Natural killer cell (primary cell): ENCODE data around the gene DIPK1B. TPM values are rescaled to one million over a fixed set of nuclear protein-coding genes. Genes with fewer than 3 reads are reported as not detected.

Source experiments
- ATAC-seq, 3 donors: fragments of 150-1000 bp in 2 of 3; fragments of 200-7000 bp in 1 of 3; cut with Tn5 transposase; 1 replicate in 1 of 3; 2 replicates in 2 of 3; pipeline ENCODE4 v1.10.0; 2021; ENCODE audit warnings: mild to moderate bottlenecking in 2 of 3, moderate library complexity in 2 of 3
- DNase-seq, 2 donors: peaks; one replicate each; pipeline versions ENCODE4 v3.0.0 to v3.0.0-alpha.2; 2013 to 2021; ENCODE audit warnings: mixed read lengths in 1 of 2
- H3K27ac ChIP-seq: one replicate; pipeline ENCODE4 v1.5.1; 2013; ENCODE audit warnings: mild to moderate bottlenecking, low read length
- H3K27me3 ChIP-seq: one replicate; pipeline ENCODE4 v1.6.1; 2013; ENCODE audit warnings: low read length; ENCODE audit not compliant: control insufficient read depth, insufficient read depth
- H3K36me3 ChIP-seq: one replicate; pipeline ENCODE4 v1.6.1; 2013; ENCODE audit warnings: low read length; ENCODE audit not compliant: control insufficient read depth, insufficient read depth
- H3K4me1 ChIP-seq: one replicate; pipeline ENCODE4 v1.6.1; 2013; ENCODE audit warnings: low read length; ENCODE audit not compliant: control insufficient read depth, insufficient read depth
- H3K4me3 ChIP-seq: one replicate; pipeline ENCODE4 v1.5.1; 2013; ENCODE audit warnings: low read length
- H3K9me3 ChIP-seq: one replicate; pipeline ENCODE4 v1.6.1; 2013; ENCODE audit warnings: low read length; ENCODE audit not compliant: control insufficient read depth, insufficient read depth
- H3K27ac Mint-ChIP-seq, 2 donors: one replicate each; pipeline ENCODE4 v1.8.0; 2022; ENCODE audit warnings: mild to moderate bottlenecking in 2 of 2, mixed read lengths in 2 of 2, moderate library complexity in 1 of 2
- H3K27me3 Mint-ChIP-seq, 2 donors: one replicate each; pipeline ENCODE4 v1.8.0; 2022; ENCODE audit warnings: low read depth in 2 of 2, mixed read lengths in 2 of 2
- H3K36me3 Mint-ChIP-seq: one replicate; pipeline ENCODE4 v1.8.0; 2022; ENCODE audit warnings: mixed read lengths
- H3K4me1 Mint-ChIP-seq, 2 donors: one replicate each; pipeline ENCODE4 v1.8.0; 2022; ENCODE audit warnings: mixed read lengths in 2 of 2
- H3K4me3 Mint-ChIP-seq: one replicate; pipeline ENCODE4 v1.8.0; 2022; ENCODE audit warnings: mild to moderate bottlenecking, moderate library complexity, mixed read lengths
- H3K9me3 Mint-ChIP-seq, 2 donors: one replicate each; pipeline ENCODE4 v1.8.0; 2022; ENCODE audit warnings: mixed read lengths in 2 of 2
- WGBS: methylation state at CpG from one replicate; pipeline ENCODE4 v1.1.7; 2013; ENCODE audit warnings: missing lambda C conversion rate; ENCODE audit not compliant: insufficient coverage; 5-methylcytosine and 5-hydroxymethylcytosine counted together
- intact Hi-C: fragments of 100-400 bp; cut with micrococcal nuclease; formaldehyde crosslinking; loops from one replicate; pipeline ENCODE4 v1.14.2; 2022
- total RNA-seq, 4 donors: library from RNA; stranded (reverse); fragments of 120-200 nt in 1 of 4; gene quantifications; one replicate each; pipeline versions ENCODE4 v1.2.3 to v1.2.4, GENCODE V29; 2013 to 2022
- TF ChIP-seq, protein P1 (sequence below): fragments of 200-600 bp; IDR thresholded peaks from one replicate; pipeline ENCODE4 v1.8.0; 2022; ENCODE audit warnings: antibody characterized with exemption

The DIPK1B gene
- total RNA-seq, 3 donors from 2014 or later (not counting 1 experiment from before 2014, with no cell fraction given) = 0.31 to 0.39 TPM; not detected in 1

DNA sequence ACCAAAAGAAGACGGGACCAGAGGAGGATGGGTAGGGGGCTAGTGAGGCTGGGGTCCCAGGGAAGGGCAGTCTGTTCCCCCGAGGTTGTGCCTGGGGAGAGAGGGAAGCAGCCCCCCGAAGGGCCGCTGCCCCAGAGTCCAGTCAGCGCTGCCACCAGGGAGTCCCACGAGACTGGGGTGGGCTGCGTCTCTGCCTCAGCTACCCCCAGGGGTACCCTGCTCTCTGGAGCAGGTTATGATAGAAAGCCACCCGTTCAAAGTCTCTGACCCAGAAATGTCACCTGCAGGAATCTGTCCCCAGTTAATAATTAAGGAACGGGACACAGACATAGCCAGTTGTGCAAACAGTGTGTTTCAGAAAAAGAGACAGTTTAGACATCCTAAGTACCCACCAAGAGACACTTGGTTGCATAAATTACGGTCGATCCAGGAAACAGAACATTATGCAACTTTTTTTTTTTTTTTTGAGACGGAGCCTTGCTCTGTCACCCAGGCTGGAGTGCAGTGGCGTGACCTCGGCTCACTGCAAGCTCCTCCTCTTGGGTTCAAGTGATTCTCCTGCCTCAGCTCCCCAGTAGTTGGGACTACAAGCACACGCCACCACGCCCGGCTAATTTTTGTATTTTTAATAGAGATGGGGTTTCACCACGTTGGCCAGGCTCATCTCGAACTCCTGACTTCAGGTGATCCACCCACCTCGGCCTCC, 14.4 kb upstream of the DIPK1B start:
- Mint-ChIP-seq H3K4me3 (no peak overlapping the region), H3K36me3 (no peaks in the 10 kb centered on the region), H3K4me1 (peaks cover 8 to 12% of the 10 kb centered on the region in 2 donors), H3K27me3 (peaks cover 12 to 15% of the 10 kb centered on the region in 2 donors), H3K27ac (peak overlapping the region in 1 of 2 donors; percentile 53), H3K9me3 (no peaks in the 10 kb centered on the region)
- intact Hi-C loops = no loop called here
- Histone ChIP-seq H3K4me3 (no peak overlapping the region), H3K4me1 (peaks cover 29% of the 10 kb centered on the region), H3K9me3 (no peaks in the 10 kb centered on the region), H3K36me3 (no peaks in the 10 kb centered on the region), H3K27ac (no peak overlapping the region), H3K27me3 (peaks cover 7% of the 10 kb centered on the region)
- DNase-seq = no peak
- TF ChIP-seq, protein P1, sequence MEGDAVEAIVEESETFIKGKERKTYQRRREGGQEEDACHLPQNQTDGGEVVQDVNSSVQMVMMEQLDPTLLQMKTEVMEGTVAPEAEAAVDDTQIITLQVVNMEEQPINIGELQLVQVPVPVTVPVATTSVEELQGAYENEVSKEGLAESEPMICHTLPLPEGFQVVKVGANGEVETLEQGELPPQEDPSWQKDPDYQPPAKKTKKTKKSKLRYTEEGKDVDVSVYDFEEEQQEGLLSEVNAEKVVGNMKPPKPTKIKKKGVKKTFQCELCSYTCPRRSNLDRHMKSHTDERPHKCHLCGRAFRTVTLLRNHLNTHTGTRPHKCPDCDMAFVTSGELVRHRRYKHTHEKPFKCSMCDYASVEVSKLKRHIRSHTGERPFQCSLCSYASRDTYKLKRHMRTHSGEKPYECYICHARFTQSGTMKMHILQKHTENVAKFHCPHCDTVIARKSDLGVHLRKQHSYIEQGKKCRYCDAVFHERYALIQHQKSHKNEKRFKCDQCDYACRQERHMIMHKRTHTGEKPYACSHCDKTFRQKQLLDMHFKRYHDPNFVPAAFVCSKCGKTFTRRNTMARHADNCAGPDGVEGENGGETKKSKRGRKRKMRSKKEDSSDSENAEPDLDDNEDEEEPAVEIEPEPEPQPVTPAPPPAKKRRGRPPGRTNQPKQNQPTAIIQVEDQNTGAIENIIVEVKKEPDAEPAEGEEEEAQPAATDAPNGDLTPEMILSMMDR = no peak
- WGBS = 59% methylated on average over 20 of the region's 20 CpGs
- no peak for ATAC-seq

DNA sequence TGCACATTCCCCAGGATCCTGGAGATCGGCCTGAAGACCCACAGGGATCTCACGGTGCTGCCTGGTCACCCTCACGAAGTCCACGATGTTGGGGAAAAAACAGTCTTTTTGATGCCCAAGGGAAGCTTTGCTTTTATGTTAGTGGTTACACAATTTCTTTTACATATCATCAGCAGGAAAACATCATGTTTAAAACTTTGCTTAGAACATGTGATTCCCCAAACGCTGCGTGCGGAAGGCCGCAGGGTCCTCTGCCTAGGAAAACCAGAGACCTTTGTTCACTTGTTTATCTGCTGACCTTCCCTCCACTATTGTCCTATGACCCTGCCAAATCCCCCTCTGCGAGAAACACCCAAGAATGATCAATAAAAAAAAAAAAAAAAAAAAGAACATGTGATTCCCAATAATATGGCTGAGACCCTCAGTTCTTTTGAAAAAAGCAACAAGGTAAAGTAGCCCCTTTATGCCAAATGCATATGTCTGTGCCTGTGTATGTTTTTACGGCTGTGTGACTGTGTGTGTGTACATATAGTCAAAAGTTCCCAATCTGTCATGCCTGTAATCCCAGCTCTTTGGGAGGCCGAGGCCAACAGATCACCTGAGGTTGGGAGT, 13.6 kb upstream of the DIPK1B start:
- Histone ChIP-seq H3K27ac (no peak overlapping the region), H3K27me3 (peaks cover 7% of the 10 kb centered on the region), H3K4me3 (no peak overlapping the region), H3K36me3 (no peaks in the 10 kb centered on the region), H3K9me3 (no peaks in the 10 kb centered on the region), H3K4me1 (peaks cover 35% of the 10 kb centered on the region)
- ATAC-seq (no peak), DNase-seq (no peak)
- H3K4me1 Mint-ChIP-seq = peaks cover 8 to 12% of the 10 kb centered on the region in 2 donors
- TF ChIP-seq, protein P1 = no peak
- intact Hi-C loops = no loop called here
- no peak overlapping the region for H3K27ac Mint-ChIP-seq
- no peak overlapping the region for H3K4me3 Mint-ChIP-seq
- H3K9me3 Mint-ChIP-seq = no peaks in the 10 kb centered on the region
- H3K36me3 Mint-ChIP-seq = no peaks in the 10 kb centered on the region
- H3K27me3 Mint-ChIP-seq = peaks cover 12 to 15% of the 10 kb centered on the region in 2 donors
- WGBS = 95% methylated on average over 10 of the region's 11 CpGs

DNA sequence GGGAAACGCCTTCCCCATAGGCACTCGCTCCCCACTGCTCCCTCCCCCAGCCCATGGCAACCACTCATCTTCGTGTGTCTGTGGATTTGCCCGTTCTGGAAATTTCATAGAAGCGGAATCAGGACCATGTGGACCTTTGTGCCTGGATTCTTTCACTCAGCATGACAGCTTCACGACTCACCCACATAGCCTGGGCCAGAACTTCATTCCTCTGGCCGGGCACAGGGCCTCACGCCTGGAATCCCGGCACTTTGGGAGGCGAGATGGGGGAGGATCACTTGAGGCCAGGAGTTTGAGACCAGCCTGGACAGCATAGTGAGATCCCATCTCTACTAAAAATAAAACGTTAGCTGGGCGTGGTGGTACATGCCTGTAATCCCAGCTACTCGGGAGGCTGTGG, 12.1 kb upstream of the DIPK1B start:
- Mint-ChIP-seq H3K27me3 (peaks cover 15% of the 10 kb centered on the region in 2 donors), H3K4me3 (no peak overlapping the region), H3K4me1 (peaks cover 8 to 12% of the 10 kb centered on the region in 2 donors), H3K9me3 (no peaks in the 10 kb centered on the region), H3K36me3 (no peaks in the 10 kb centered on the region), H3K27ac (peak overlapping the region in 1 of 2 donors; percentile 89)
- H3K36me3 ChIP-seq = no peaks in the 10 kb centered on the region
- H3K9me3 ChIP-seq = no peaks in the 10 kb centered on the region
- no peak for ATAC-seq
- TF ChIP-seq, protein P1 = no peak
- H3K27me3 ChIP-seq = peaks cover 7% of the 10 kb centered on the region
- no peak overlapping the region for H3K4me3 ChIP-seq
- H3K4me1 ChIP-seq = peaks cover 35% of the 10 kb centered on the region
- WGBS = 87% methylated on average over 13 of the region's 13 CpGs
- no peak overlapping the region for H3K27ac ChIP-seq
- intact Hi-C loops = loop anchor here (2.0 kb wide), 1 partner anchor 26 kb away; no protein-coding TSS in a partner anchor
- DNase-seq = no peak
